GM12801 (cell line): ENCODE results near the gene FGFBP3.

Source experiments
- TF ChIP-seq, protein P1 (sequence below): IDR thresholded peaks from one replicate; pipeline ENCODE4 v1.5.1; 2011; ENCODE audit warnings: control low read depth; ENCODE audit not compliant: insufficient read length; ENCODE audit errors: extremely low read depth

Gene FGFBP3

DNA sequence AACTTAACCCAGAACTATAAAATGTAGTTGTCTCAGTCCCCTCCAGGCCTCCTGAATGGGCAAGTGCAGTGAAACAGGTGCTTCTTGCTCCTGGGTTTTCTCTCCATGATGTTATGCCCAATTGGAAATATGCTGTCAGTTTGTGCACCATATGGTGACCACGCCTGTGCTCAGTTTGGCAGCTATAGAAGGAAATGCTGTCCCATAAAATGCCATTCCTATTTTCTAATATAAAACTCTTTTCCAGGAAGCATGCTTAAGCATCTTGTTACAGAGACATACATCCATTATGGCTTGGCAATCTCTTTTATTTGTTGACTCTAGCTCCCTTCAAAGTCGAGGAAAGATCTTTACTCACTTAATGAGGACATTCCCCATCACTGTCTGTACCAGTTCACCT is 45.2 kb downstream of the FGFBP3 start:
- TF ChIP-seq, protein P1, sequence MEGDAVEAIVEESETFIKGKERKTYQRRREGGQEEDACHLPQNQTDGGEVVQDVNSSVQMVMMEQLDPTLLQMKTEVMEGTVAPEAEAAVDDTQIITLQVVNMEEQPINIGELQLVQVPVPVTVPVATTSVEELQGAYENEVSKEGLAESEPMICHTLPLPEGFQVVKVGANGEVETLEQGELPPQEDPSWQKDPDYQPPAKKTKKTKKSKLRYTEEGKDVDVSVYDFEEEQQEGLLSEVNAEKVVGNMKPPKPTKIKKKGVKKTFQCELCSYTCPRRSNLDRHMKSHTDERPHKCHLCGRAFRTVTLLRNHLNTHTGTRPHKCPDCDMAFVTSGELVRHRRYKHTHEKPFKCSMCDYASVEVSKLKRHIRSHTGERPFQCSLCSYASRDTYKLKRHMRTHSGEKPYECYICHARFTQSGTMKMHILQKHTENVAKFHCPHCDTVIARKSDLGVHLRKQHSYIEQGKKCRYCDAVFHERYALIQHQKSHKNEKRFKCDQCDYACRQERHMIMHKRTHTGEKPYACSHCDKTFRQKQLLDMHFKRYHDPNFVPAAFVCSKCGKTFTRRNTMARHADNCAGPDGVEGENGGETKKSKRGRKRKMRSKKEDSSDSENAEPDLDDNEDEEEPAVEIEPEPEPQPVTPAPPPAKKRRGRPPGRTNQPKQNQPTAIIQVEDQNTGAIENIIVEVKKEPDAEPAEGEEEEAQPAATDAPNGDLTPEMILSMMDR, result no peak

DNA sequence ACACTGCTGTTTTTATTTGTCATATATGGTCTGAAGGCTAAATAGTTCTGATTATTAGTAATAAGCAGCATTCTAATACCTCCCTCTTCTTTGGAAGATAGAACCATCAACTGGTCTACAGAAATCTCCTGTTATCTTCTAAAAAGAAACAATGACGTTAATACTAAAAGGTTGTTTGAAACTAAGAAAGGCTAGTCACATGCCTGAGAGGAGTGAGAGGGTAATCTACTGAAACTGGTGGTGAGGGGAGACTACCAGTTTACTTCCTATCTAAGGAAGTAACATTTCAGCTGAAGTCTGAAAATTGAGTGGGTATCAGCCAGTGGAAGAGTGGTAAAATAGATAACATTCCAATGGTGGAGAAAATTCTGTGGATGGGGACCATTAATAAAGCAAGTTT is 48.4 kb downstream of the FGFBP3 start:
- TF ChIP-seq, protein P1, result no peak

DNA sequence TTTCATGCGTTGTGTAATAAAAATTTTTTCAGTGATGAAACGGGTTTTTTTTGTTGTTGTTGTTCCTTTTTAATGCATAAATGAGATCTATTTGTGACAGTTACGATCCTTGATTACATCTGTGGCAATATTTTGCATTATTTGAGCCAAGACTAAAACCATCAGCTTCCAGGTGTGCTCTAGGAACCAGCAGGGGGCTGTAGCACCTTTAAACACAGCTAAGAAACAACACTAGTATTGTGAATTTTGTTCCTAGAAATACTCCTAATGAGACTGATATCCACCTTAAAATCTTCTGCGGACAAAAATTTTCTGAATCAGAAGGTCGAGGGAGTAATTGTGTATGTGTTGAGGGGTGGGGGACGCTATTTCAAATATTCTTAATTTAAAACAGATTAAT is 52.6 kb downstream of the FGFBP3 start:
- TF ChIP-seq, protein P1, result no peak
